ENCODE data around the gene ITFG1.
"Not testable (repeated sequence)": the region's sequence is repeated elsewhere in the genome, so short reads cannot be mapped to it uniquely, and the experiment has no call there.

ITFG1 gene

DNA sequence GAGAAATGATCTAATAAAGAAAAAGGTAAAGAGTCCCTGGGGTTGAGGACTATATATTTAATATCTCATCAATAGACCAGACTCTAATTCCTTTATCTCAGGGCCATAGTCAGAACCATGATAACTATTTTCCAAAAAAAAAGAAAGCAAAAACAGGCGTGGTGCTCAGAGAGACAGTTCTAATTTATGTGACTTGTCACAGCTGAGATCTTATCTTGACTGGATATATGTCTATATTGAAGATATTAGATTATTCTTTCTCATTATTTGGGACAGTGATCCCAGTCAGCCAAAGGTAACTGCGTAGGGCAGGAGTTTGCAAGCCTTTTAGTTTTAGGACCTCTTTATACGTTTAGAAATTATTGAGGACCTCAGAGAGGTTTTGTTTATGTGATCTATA, 52.4 kb downstream of the ITFG1 start:
- no peak for DNase-seq

DNA sequence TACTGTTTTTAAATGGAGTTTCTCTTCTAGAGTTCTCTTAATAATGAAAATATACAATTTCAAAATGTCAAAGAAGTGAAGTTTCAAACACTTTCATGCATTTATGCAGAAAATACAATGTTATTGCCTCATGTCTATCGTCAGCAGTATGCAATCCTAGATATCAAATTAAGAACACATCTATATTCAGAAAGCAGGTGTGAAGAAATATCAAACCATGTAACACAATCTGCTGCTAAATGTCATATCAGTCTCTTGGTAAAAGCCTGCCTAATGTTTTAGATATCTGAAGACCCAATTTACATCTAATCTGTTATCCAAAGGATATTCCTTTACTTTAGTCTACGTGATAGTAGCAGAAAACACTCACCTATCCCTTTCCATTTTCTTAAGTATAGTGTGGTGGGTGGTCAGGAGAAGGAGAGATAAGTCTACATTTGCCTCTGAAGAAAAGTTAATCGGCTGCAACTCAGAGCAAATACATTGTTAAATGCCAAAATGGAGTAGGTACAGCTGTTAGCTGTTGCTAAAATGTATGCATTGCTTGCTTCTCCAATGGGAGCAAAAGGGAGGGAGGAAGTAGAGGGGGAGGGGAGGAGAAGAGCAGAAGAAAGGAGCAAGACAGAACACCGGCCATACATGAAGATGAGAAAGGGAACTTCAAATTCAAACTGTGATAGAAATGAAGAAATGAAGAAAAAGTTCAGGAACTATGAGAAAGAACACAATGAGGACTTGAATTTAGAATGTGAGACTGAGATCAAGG, 64.9 kb downstream of the ITFG1 start:
- DNase-seq = no peak

DNA sequence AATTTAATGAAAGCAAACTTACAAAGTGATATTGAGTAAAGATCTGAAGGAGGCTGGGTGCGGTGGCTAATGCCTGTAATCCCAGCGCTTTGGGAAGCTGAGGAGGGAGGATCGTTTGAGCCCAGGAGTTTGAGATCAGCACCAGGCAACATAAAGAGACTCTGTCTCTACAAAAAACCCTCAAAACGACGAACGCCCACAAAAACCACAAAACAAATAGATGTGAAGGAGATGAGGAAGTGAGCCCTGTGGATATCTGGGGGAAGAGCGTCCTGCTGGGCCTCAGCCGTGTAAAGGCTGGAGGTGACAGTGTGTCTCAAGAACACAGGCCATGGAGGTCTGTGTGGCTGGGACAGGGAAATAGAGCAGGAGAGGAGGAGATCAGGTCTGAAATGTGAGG, 68.8 kb downstream of the ITFG1 start:
- DNase-seq = peak; percentile 4 to 8

DNA sequence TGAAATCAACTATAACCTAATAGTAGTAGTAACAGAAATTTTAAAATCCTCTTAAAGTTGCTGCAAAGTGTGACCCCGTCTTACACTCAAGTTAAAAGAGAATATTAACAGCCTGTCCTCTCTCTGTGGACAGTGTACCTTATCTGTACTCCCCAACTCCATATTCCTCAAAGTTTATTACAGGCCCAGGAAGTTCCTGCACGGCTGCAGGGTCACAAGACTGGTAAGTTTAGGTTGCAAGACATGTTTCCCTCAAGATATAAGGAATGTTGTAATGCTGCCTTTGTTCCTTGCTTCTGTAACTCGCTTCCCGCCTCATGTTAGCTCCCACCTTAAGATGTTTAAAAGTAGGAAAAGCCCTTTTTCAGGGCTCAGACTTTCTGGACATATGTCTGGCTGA, 72.2 kb downstream of the ITFG1 start:
- DNase-seq = no peak

DNA sequence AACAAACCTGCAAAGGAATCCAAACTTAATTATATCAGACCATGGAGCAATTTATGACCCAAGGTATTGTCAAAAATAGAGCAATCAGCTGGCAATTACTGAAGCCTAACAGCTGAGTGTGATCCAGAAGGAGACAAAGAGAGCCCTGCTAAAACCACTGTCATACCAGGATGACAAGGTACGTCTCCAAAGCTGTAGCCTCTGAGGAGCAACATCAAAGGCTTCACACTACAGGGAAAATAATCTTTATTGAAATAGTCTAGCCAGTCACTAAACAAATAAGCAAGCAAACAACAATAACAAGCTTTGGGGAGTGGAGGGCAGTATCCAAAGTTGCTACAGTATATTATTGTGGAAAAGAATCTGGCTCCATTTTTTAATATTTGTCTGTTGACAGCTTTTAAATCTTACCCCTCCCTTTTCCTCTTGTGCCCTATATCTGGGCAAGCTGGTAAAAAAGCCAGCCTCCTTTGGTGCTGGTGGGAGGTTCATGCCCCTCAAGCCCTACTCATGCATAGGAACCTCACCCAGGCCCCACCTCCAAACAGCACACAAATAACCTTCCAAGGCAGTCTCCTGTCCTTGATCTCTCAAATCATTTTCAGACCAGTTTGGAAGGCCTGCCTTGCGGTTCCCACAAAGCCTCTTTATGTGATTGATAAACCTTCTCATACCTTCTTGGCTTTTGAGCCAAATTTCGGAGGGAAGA, 73.7 kb downstream of the ITFG1 start:
- no peak for DNase-seq

DNA sequence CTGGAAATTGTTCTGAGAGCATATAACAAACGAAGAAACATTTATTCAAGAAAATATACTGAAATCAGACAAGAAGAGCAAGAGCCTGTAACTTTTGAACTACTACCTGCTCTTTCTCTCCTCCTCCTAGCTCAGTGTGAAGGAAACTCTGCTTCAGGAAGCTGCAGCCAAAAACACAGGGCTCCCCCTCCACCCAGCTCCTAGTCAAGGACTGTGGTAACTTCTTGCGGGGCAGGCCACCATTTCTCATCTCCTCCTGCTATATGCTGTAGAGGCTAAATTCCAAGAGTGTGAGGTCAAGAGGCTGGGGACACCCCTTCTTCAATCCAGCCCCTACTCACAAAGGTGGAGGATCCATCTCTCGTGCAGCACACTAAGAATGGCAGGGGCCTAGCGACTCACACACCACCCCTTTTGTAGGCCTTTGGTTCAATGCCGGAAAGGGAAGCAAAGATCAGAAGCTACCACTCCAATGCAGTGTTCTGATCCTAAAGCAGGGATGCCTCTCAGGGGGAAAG, 74.6 kb downstream of the ITFG1 start:
- no peak for DNase-seq

DNA sequence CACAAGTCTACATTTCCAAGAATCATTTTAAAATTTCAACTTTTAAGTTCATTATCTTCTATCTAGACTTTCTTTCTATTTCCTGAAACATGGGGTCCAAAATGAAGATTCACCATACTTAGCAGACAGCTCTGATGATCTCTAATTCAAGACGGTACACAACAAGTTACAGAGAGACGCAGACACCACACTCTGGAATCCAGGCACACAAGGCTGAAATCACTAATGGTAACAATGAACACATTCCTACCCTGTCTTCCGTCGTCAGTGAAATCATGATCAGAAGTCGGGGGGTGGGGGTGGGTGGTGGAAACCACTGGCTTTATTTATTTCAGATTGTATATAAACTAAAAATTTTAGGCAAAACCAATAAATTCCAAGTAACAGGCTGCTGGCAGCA, 78.5 kb downstream of the ITFG1 start:
- DNase-seq = no peak

DNA sequence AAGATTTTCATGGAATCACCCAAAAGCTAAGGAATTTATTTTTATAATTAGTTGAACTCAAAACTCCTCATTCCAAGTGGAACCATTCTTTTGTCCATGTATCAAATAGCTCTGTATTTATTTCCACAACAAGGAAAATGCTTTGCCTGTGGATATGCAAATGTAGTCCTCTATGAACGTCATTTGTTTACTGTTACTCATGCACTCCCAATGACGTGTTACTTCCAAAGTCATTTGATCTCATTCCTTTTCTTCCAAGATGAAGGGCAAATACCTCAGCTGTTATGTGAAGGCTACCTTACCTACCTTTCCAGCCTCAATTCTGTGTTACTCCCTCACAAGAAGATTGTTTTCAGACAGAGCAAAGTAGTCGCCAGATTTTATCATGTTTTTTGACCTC, 83.7 kb downstream of the ITFG1 start:
- no peak for DNase-seq

DNA sequence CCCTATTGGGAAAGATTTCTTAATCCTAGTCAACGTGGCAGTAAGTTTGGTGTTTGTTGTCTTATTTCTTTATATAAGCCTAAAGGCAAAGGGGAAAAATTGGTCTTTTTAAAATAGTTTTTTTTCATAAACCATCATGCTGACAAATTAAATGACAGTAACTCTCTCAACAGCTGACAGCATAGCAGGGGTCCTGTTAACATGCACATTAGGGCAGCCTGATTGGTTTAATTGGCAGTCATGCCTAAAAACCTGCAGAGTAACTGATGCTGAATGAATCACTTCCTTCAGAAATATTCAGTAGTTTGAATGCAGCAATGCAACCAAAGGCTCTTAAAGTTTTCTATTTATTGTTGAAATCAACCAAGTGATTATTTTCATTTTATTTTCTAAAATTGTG, 85.4 kb downstream of the ITFG1 start:
- DNase-seq = no peak

DNA sequence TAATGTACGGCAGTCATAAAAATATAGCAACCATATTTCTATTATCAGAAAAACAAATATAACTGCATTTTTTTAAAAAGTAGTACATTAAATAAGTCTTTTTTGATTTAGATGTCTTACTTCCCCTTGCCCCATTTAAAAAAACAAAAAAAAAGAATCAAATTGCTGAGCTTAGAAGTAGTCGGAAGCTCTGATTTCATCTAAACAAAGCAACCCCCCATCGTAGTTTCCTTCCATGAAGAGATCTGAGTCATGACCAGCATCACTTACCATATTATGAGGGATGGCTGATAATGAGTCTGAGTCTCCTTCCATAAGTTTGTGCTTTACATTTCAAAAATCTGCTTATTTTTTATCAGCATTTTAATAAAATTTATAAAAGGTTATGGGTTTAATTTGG, 86.2 kb downstream of the ITFG1 start:
- no peak for DNase-seq

DNA sequence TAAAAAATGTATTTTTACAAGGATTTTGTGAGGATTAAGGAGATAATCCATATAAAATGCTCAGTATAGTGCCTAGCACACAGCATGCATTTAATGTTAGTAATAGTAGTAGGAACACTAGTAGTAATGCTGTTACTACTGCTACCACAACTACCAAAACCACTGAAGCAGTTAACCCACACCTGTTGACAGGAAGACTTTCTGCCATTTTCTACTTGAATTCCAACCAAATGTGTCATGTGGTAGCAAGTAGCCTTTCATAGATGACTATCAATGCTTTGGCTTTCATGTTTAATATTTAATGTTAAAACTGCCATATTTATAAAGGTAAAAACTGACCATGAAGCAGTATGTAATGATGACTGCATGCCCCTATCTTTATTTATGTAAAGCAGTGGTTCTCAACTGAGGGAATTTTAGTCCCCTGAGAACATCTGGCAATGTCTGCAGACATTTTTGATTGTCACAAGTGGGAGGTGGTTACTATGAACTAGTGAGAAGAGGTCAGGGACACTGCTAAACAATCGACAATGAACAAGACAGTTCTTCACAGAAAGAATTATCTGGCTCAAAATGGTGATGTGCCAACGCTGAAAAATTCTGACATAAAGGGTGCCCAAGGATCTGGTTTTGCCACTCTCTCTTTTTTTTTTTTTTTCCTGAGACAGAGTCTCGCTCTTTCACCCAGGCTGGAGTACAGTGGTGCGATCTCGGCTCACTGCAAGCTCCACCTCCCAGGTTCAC, 89.4 kb downstream of the ITFG1 start:
- DNase-seq = no peak

DNA sequence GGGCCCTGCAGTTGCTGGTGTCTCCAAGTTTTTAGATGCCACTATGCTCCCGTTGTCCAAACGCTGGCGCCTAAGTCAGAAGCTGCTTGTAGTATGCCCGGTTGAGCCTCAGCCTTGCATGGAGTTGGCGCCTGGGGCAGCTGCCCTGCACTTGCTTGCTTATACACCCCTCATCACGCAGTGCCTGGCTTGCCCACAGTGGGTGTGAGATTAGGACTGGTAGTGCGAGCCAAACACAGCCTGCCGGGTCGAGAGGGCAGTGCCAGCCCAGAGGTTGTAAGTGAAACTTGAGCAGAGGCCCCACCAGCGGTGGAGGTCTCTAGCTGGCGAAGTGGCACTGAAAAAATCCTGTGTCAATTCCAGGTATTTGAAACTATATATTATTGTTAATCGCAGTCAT, 90.3 kb downstream of the ITFG1 start:
- no peak for DNase-seq

DNA sequence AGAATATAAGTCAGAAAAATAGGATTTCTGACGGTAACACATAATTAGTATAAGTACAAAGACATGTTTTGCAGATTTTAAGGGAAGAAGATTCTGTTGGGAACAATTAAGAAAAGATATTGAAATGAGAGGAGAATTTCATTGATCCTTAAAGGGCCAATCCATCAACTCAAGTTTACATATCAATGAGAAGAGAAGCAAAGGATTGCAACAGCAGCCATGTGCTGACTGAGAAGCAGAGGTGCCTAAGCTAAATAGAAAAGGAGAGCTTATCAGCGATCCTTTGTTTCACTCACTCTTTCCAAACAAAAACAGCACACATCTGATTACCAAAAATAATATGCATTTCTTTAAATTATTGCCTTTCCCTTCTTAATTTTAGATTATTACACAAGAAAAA, 94.6 kb downstream of the ITFG1 start:
- DNase-seq = no peak

DNA sequence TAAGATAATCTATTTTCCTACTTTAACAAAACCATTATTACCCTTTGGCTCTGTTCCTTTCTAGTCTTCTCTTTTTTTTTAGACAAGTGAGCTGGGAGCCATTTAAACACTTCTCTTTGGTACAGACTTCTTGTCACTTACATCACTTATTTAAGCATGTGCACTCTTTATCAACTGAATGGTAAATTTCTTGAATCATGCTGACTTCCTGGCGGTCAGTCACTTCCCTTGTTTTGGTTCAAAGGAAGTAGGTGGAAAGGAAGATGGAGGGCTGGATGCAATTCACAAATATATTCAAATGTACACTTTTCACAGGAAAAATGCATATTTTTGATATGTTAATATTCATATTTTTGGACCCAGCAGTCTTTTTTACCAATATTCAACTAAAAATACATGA, 97.1 kb downstream of the ITFG1 start:
- DNase-seq = no peak

DNA sequence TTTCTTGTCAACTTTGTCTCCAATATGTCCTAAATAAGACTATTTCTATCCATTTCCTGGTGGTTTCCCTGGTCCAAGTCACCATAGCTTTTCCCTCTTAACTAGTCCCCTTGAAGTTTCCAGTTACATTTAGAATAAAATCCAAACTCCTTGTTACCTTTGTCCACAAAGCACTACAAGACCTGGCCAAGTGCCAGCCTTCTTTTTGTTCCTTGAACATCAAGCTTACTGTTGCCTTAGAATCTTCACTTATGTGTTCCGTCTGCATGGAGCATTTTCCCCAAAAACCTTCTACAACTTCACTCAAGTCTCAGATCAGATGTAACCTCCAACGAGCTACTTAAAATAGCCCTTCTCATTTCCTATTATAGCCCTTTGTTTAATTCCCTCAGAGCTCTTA, 101.4 kb downstream of the ITFG1 start:
- no peak for DNase-seq

DNA sequence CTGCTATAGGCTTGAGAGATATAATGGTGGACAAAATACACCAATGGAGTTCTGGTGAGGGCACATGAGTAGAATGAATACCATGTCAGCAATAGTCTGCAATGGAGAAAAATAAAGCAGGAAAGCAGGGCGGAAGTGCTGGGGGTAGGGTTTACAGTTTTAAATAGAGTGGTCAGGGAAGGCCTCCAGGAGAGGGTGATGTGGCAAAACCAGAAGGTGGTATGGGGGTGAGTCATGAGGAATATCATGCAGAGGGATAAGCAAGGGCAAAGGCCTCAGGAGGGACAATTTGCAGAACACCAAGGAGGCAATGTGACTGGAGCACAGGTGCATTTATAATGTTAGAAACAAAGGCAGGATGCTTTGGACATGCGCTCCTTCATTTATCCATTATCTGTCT, 102.0 kb downstream of the ITFG1 start:
- DNase-seq = no peak

DNA sequence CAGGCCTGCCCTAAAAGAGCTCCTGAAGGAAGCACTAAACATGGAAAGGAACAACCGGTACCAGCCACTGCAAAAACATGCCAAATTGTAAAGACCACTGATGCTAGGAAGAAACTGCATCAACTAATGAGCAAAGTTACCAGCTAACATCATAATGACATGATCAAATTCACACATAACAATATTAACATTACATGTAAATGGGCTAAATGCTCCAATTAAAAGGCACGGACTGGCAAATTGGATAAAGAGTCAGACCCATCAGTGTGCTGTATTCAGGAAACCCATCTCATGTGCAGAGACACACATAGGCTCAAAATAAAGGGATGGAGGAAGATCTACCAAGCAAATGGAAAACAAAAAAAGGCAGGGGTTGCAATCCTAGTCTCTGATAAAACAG, 111.8 kb downstream of the ITFG1 start:
- DNase-seq = not testable (repeated sequence)

DNA sequence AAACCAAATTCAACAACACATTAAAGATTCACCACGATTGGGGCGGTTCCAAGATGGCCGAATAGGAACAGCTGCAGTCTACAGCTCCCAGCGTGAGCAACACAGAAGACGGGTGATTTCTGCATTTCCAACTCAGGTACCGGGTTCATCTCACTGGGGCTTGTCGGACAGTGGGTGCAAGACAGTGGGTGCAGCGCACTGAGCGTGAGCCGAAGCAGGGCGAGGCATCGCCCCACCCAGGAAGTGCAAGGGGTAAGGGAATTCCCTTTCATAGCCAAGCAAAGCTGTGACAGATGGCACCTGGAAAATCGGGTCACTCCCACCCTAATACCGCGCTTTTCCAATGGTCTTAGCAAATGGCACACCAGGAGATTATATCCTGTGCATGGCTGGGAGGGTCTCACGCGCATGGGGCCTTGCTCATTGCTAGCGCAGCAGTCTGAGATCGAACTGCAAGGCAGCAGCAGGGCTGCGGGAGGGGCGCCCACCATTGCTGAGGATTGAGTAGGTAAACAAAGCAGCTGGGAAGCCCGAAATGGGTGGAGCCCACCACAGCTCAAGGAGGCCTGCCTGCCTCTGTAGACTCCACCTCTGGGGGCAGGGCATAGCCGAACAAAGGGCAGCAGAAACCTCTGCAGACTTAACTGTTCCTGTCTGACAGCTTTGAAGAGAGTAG, 113.7 kb downstream of the ITFG1 start:
- DNase-seq = not testable (repeated sequence)

DNA sequence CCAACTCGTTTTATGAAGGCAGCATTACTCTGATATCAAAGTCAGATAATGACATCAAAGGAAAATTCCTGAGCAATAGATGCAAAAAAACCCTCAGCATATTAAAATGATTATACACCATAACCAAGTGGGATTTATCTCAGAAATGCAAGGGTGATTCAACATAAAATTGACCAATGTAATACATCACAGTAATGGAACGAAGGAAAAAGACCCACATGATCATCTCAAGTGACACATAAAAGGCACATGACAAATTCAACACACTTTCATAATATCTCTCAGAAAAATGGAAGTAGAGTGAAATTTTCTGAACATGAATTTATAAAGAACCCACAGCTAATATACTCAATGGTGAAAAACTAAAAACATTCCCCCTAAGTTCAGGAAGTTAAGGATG, 118.8 kb downstream of the ITFG1 start:
- DNase-seq = no peak

DNA sequence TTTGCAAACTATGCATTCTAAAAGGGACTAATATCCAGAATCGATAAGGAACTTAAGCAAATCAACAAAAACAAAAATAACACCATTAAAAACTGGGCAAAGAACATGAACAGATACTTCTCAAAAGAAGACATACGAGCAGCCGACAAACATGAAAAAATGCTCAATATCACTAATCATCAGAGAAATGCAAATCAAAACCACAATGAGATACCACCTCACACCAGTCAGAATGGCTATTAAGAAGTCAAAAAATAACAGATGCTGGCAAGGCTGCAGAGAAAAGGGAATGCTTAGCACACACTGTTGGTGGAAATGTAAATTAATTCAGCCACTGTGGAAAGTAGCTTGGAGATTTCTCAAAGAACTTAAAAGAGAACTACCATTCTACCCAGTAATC, 130.3 kb downstream of the ITFG1 start:
- not testable (repeated sequence) for DNase-seq

DNA sequence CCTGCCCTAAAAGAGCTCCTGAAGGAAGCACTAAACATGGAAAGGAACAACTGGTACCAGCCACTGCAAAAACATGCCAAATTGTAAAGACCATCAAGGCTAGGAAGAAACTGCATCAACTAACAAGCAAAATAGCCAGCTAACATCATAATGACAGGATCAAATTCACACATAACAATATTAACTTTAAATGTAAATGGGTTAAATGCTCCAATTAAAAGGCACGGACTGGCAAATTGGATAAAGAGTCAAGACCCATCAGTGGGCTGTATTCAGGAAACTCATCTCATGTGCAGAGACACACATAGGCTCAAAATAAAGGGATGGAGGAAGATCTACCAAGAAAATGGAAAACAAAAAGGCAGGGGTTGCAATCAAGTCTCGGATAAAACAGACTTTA, 136.6 kb downstream of the ITFG1 start:
- DNase-seq = not testable (repeated sequence)

DNA sequence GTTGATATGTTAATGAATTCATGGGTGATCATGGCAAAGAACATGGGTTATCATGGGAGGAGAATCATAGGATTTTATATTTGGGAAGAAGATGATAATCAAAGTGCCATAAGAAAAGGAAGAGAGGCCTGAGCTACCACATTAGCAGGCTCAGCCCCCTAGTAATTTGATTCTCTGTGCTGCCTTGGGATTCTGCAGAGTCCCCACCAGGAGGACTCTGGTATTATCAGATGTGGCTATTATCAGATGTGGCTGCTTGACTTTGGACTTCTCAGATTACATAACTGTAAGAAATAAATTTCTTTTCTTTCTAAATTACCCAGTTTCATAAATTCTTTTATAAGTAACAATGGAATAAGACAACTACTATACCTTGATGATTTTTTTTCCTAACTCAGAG, 137.6 kb downstream of the ITFG1 start:
- DNase-seq = no peak

Data from CD4-positive, alpha-beta T cell treated with Interleukin-1 beta for 1 hour (primary cell).